Measurements from ENCODE around the gene TBC1D9B. TPM values are rescaled to one million over a fixed set of nuclear protein-coding genes. Genes with fewer than 3 reads are reported as not detected.
"Not testable (repeated sequence)": the region's sequence is repeated elsewhere in the genome, so short reads cannot be mapped to it uniquely, and the experiment has no call there.

Gene TBC1D9B
- total RNA-seq, 1 donor from 2014 or later, result 142 TPM

- DNase-seq (ENCODE audit: low spot score), result no peak
These were observed 22.1 kb downstream of the TBC1D9B start for GRCh38 chr5:179885491-179886090.

GRCh38 chr5:179883163-179883562 is 24.5 kb downstream of the TBC1D9B start:
- no peak for DNase-seq (ENCODE audit: low spot score)

- no peak for DNase-seq (ENCODE audit: low spot score)
These were observed 25.4 kb downstream of the TBC1D9B start for GRCh38 chr5:179882338-179882737.

- no peak for DNase-seq (ENCODE audit: low spot score)
These were observed 26.7 kb downstream of the TBC1D9B start for GRCh38 chr5:179880848-179881590.

GRCh38 chr5:179880066-179880650 is 27.5 kb downstream of the TBC1D9B start:
- DNase-seq (ENCODE audit: low spot score), result no peak

- DNase-seq (ENCODE audit: low spot score), result no peak
These were observed 28.0 kb downstream of the TBC1D9B start for GRCh38 chr5:179879690-179880010.

GRCh38 chr5:179879003-179879689 is 28.6 kb downstream of the TBC1D9B start:
- DNase-seq (ENCODE audit: low spot score), result no peak

GRCh38 chr5:179878222-179879002 is 29.3 kb downstream of the TBC1D9B start:
- DNase-seq (ENCODE audit: low spot score), result no peak

- DNase-seq (ENCODE audit: low spot score), result no peak
These were observed 31.1 kb downstream of the TBC1D9B start for GRCh38 chr5:179876610-179876952.

GRCh38 chr5:179875741-179876609 is 31.7 kb downstream of the TBC1D9B start:
- no peak for DNase-seq (ENCODE audit: low spot score)

- no peak for DNase-seq (ENCODE audit: low spot score)
These were observed 33.0 kb downstream of the TBC1D9B start for GRCh38 chr5:179874536-179875292.

- no peak for DNase-seq (ENCODE audit: low spot score)
These were observed 33.6 kb downstream of the TBC1D9B start for GRCh38 chr5:179874136-179874535.

- no peak for DNase-seq (ENCODE audit: low spot score)
These were observed 34.0 kb downstream of the TBC1D9B start for GRCh38 chr5:179873588-179874110.

GRCh38 chr5:179872828-179873575 is 34.7 kb downstream of the TBC1D9B start:
- no peak for DNase-seq (ENCODE audit: low spot score)

GRCh38 chr5:179872055-179872827 is 35.5 kb downstream of the TBC1D9B start:
- no peak for DNase-seq (ENCODE audit: low spot score)

- DNase-seq (ENCODE audit: low spot score), result not testable (repeated sequence)
These were observed 36.2 kb downstream of the TBC1D9B start for GRCh38 chr5:179871533-179871932.

- no peak for DNase-seq (ENCODE audit: low spot score)
These were observed 36.7 kb downstream of the TBC1D9B start for GRCh38 chr5:179870952-179871351.

GRCh38 chr5:179870403-179870903 is 37.2 kb downstream of the TBC1D9B start:
- DNase-seq (ENCODE audit: low spot score), result no peak

All from ureter (tissue), 1 donor.